ENCODE data around the gene ADAM22.

Gene ADAM22

DNA sequence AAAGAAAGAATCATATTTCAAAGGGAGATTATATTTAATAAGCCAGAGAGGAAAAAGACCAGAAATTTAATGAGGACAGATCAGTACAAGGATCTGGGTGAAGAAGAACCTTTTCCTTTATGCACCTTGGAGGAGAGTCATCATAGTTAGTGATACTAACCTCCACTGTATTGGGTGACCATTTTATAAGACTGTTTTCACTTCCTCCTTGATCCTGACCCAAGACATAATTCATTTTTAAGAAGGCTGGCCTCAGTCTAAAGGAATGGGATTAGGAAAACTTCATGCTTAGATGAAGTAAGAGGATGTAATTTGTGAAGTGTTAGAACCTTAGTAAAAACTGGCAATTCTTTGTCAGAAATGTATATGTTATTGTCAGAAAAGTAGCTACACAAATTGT lies 68.6 kb downstream of the ADAM22 start:
- no peak for DNase-seq
- H2AFZ ChIP-seq (ENCODE audit: low read length): no peak overlapping the region

GRCh38 chr7:88003581-88003980 lies 69.5 kb downstream of the ADAM22 start:
- Histone ChIP-seq H3K27ac (ENCODE audit: low read length) (no peak overlapping the region), H3K9ac (ENCODE audit: low read length) (no peak overlapping the region), H3F3A (ENCODE audit: insufficient read depth, low read length) (no peaks in the 10 kb centered on the region), H3K27me3 (replicated peaks; ENCODE audit: insufficient read depth, low read length) (no peaks in the 10 kb centered on the region), H3K4me3 (ENCODE audit: low read length) (no peak overlapping the region), H4K20me1 (ENCODE audit: insufficient read depth, low read length) (no peaks in the 10 kb centered on the region), H3K36me3 (replicated peaks; ENCODE audit: insufficient read depth, low read length) (no peaks in the 10 kb centered on the region), H2AFZ (ENCODE audit: low read length) (no peak overlapping the region), H3K9me2 (replicated peaks; ENCODE audit: insufficient read depth, low read length) (no peaks in the 10 kb centered on the region), H3K9me3 (replicated peaks; ENCODE audit: insufficient read depth, low read length) (no peaks in the 10 kb centered on the region), H3K79me2 (ENCODE audit: low read length) (no peaks in the 10 kb centered on the region), H3K4me2 (ENCODE audit: low read depth, low read length) (no peak overlapping the region), H3K4me1 (ENCODE audit: low read length) (no peaks in the 10 kb centered on the region)
- DNase-seq: no peak
- TF ChIP-seq EZH2phosphoT487 (IDR thresholded peaks at IDR 0.05; ENCODE audit: low read length) (no peak), CTCF (IDR thresholded peaks at IDR 0.05; ENCODE audit: low read length) (no peak), EZH2 (optimal IDR thresholded peaks at IDR 0.05; ENCODE audit: low read depth, low read length) (no peak)

More for the DNA sequence above, 68.6 kb downstream of the ADAM22 start:
- Histone ChIP-seq H3K36me3 (replicated peaks; ENCODE audit: insufficient read depth, low read length) (no peaks in the 10 kb centered on the region), H4K20me1 (ENCODE audit: insufficient read depth, low read length) (no peaks in the 10 kb centered on the region), H3K79me2 (ENCODE audit: low read length) (no peaks in the 10 kb centered on the region), H3K9me3 (replicated peaks; ENCODE audit: insufficient read depth, low read length) (no peaks in the 10 kb centered on the region), H3K27ac (ENCODE audit: low read length) (no peak overlapping the region), H3K4me1 (ENCODE audit: low read length) (no peaks in the 10 kb centered on the region), H3K27me3 (replicated peaks; ENCODE audit: insufficient read depth, low read length) (no peaks in the 10 kb centered on the region), H3K4me3 (ENCODE audit: low read length) (no peak overlapping the region), H3K4me2 (ENCODE audit: low read depth, low read length) (no peak overlapping the region), H3K9me2 (replicated peaks; ENCODE audit: insufficient read depth, low read length) (no peaks in the 10 kb centered on the region), H3F3A (ENCODE audit: insufficient read depth, low read length) (no peaks in the 10 kb centered on the region), H3K9ac (ENCODE audit: low read length) (no peak overlapping the region)
- no peak for TF ChIP-seq CTCF (IDR thresholded peaks at IDR 0.05; ENCODE audit: low read length)
- TF ChIP-seq EZH2 (optimal IDR thresholded peaks at IDR 0.05; ENCODE audit: low read depth, low read length): no peak
- TF ChIP-seq EZH2phosphoT487 (IDR thresholded peaks at IDR 0.05; ENCODE audit: low read length): no peak

DNA sequence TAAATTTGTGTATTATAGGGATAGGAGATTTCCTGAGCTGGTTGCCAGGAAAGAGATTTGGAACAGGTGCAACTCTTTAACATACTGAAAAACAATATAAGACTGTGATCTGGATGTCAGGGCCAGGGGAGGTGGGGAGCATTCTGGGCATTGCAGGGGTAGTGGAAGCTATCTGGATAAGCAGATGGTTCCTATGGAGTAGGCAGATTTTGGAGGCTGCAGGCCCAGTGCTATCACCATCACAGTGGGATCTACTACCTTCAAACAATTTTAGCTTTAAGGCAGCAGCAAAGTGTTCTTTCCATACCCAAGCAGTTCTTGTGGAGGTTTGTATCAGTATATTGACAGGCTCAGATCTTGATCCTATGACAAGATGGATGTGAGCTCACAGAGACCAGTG lies 71.1 kb downstream of the ADAM22 start:
- Histone ChIP-seq H3K9me3 (replicated peaks; ENCODE audit: insufficient read depth, low read length) (no peaks in the 10 kb centered on the region), H3K27me3 (replicated peaks; ENCODE audit: insufficient read depth, low read length) (no peaks in the 10 kb centered on the region), H3K27ac (ENCODE audit: low read length) (no peak overlapping the region), H3K4me1 (ENCODE audit: low read length) (no peaks in the 10 kb centered on the region), H3F3A (ENCODE audit: insufficient read depth, low read length) (no peaks in the 10 kb centered on the region), H3K9ac (ENCODE audit: low read length) (no peak overlapping the region), H3K4me3 (ENCODE audit: low read length) (no peak overlapping the region), H2AFZ (ENCODE audit: low read length) (no peak overlapping the region), H3K36me3 (replicated peaks; ENCODE audit: insufficient read depth, low read length) (no peaks in the 10 kb centered on the region), H3K9me2 (replicated peaks; ENCODE audit: insufficient read depth, low read length) (no peaks in the 10 kb centered on the region), H4K20me1 (ENCODE audit: insufficient read depth, low read length) (no peaks in the 10 kb centered on the region), H3K79me2 (ENCODE audit: low read length) (no peaks in the 10 kb centered on the region), H3K4me2 (ENCODE audit: low read depth, low read length) (no peak overlapping the region)
- no peak for DNase-seq
- TF ChIP-seq EZH2 (optimal IDR thresholded peaks at IDR 0.05; ENCODE audit: low read depth, low read length) (no peak), CTCF (IDR thresholded peaks at IDR 0.05; ENCODE audit: low read length) (no peak), EZH2phosphoT487 (IDR thresholded peaks at IDR 0.05; ENCODE audit: low read length) (no peak)
